Spleen (tissue), 11 donors: ENCODE measurements around the gene ANKS1B. TPM values are rescaled to one million over a fixed set of nuclear protein-coding genes. Genes with fewer than 3 reads are reported as not detected.

ENCODE experiments used
- DNase-seq: peaks from one replicate; pipeline ENCODE4 v3.0.0-alpha.2; 2020
- H3K27ac ChIP-seq, 8 donors: fragments of 200-600 bp; sonication (generic) in 7 of 8; 1 replicate in 4 of 8; 2 replicates in 4 of 8; pipeline versions ENCODE4 v1.5.0 to v1.8.0; 2016 to 2021; ENCODE audit warnings: inconsistent platforms in 4 of 8, mild to moderate bottlenecking in 4 of 8, moderate library complexity in 1 of 8
- H3K27me3 ChIP-seq, 7 donors: fragments of 200-600 bp; sonication (generic) in 6 of 7; replicated peaks in 1 of 7; 1 replicate in 4 of 7; 2 replicates in 3 of 7; pipeline versions ENCODE4 v1.5.0 to v1.8.0; 2016 to 2021; ENCODE audit warnings: inconsistent platforms in 3 of 7, mild to moderate bottlenecking in 1 of 7
- H3K36me3 ChIP-seq, 6 donors: fragments of 200-600 bp; sonication (generic) in 5 of 6; 1 replicate in 4 of 6; 2 replicates in 2 of 6; pipeline versions ENCODE4 v1.5.0 to v1.8.0; 2016 to 2021; ENCODE audit warnings: inconsistent platforms in 2 of 6
- H3K4me1 ChIP-seq, 6 donors: fragments of 200-600 bp; sonication (generic) in 5 of 6; 1 replicate in 3 of 6; 2 replicates in 3 of 6; pipeline versions ENCODE4 v1.5.0 to v1.8.0; 2016 to 2021; ENCODE audit warnings: inconsistent platforms in 3 of 6
- H3K4me3 ChIP-seq, 8 donors: fragments of 200-600 bp; sonication (generic) in 7 of 8; 1 replicate in 4 of 8; 2 replicates in 4 of 8; pipeline versions ENCODE4 v1.5.0 to v1.8.0; 2016 to 2021; ENCODE audit warnings: inconsistent platforms in 4 of 8, mild to moderate bottlenecking in 4 of 8, moderate library complexity in 2 of 8
- H3K9me3 ChIP-seq, 8 donors: fragments of 200-600 bp; sonication (generic) in 7 of 8; 1 replicate in 4 of 8; 2 replicates in 4 of 8; pipeline versions ENCODE4 v1.5.0 to v1.8.0; 2016 to 2021; ENCODE audit warnings: inconsistent platforms in 4 of 8
- POLR2A ChIP-seq, 3 donors: fragments of 450-650 bp; IDR thresholded peaks; one replicate each; pipeline ENCODE4 v1.5.1; 2017; ENCODE audit warnings: antibody characterized with exemption in 3 of 3, mild to moderate bottlenecking in 1 of 3
- POLR2AphosphoS5 ChIP-seq, 3 donors: sonication (generic); formaldehyde crosslinking; IDR thresholded peaks; one replicate each; pipeline ENCODE4 v1.5.1; 2017; ENCODE audit warnings: antibody characterized with exemption in 3 of 3
- WGBS, 5 donors: extraction: QIAGEN DNeasy Blood & Tissue Kit in 3 of 5; methylation state at CpG; one replicate each; pipeline versions ENCODE4 v1.1.5 to v1.1.7; 2013 to 2018; 5-methylcytosine and 5-hydroxymethylcytosine counted together
- intact Hi-C: fragments of 100-400 bp; cut with DNase I; formaldehyde crosslinking; loops from one replicate; pipeline ENCODE4 v1.15.0; 2023; ENCODE audit warnings: low total_unique reads
- polyA plus RNA-seq, 3 donors: library from polyadenylated mRNA; stranded (reverse); fragments of 200-250 nt; gene quantifications; one replicate each; pipeline ENCODE4 v1.2.1, GENCODE V29; 2013
- total RNA-seq, 7 donors: library from RNA; depleted of rRNA in 3 of 7; stranded (reverse); fragments of >200 nt in 3 of 7; fragmentation: NEBNext Ultra II Directional in 4 of 7; extraction: Animal tissue kit (Norgen Biotek cat#: 25700) in 4 of 7; gene quantifications; one replicate each; pipeline versions ENCODE4 v1.1.0 to v1.2.1, GENCODE V29; 2016 to 2021
- TF ChIP-seq, protein P1 (sequence below), 11 experiments: fragments of 200-600 bp in 7 of 11; fragments of 450-650 bp in 4 of 11; sonication (generic) in 4 of 11; IDR thresholded peaks in 8 of 11; conservative IDR thresholded peaks in 3 of 11; 1 replicate in 7 of 11; 2 replicates in 4 of 11; pipeline versions ENCODE4 v1.4.0 to v1.8.0; 2016 to 2021; ENCODE audit warnings: antibody characterized with exemption in 11 of 11, inconsistent platforms in 4 of 11, mild to moderate bottlenecking in 1 of 11
- donor health status: healthy with polysubstance abuse.
- donor health status: DM: no; HTN: no; CAD: no; lungs with moderate emphysema.
- donor health status: DM: no; HTN: no; CAD: no.
- donor health status: Bipolar disorder and iron deficiency.
- donor health status: healthy.
- donor health status: DM: no; HTN: no; CAD: no.
- donor health status: DM: yes; HTN: yes; CAD: no.

ANKS1B gene
- total and polyA plus RNA-seq, 10 donors, result 0.21 to 8.0 (median 4.2) TPM

- Histone ChIP-seq H3K4me1 (no peaks in the 10 kb centered on the region), H3K9me3 (no peaks in the 10 kb centered on the region), H3K36me3 (no peaks in the 10 kb centered on the region), H3K27ac (no peak overlapping the region), H3K27me3 (no peaks in the 10 kb centered on the region), H3K4me3 (no peak overlapping the region)
- TF ChIP-seq POLR2A (IDR thresholded peaks at IDR 0.05), result no peak
- no peak for TF ChIP-seq POLR2AphosphoS5 (IDR thresholded peaks at IDR 0.05)
- TF ChIP-seq, protein P1, sequence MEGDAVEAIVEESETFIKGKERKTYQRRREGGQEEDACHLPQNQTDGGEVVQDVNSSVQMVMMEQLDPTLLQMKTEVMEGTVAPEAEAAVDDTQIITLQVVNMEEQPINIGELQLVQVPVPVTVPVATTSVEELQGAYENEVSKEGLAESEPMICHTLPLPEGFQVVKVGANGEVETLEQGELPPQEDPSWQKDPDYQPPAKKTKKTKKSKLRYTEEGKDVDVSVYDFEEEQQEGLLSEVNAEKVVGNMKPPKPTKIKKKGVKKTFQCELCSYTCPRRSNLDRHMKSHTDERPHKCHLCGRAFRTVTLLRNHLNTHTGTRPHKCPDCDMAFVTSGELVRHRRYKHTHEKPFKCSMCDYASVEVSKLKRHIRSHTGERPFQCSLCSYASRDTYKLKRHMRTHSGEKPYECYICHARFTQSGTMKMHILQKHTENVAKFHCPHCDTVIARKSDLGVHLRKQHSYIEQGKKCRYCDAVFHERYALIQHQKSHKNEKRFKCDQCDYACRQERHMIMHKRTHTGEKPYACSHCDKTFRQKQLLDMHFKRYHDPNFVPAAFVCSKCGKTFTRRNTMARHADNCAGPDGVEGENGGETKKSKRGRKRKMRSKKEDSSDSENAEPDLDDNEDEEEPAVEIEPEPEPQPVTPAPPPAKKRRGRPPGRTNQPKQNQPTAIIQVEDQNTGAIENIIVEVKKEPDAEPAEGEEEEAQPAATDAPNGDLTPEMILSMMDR (IDR thresholded peaks at IDR 0.05 in 8 of 11, conservative IDR thresholded peaks at IDR 0.05 in 3 of 11), result no peak
- intact Hi-C loops, result no loop called here
- no peak for DNase-seq
- 29 to 41% (median 40%) methylated on average over 3 of the region's 3 CpGs for WGBS, 5 donors
These were observed 891.6 kb downstream of the ANKS1B start for GRCh38 chr12:99093166-99093565.

DNA sequence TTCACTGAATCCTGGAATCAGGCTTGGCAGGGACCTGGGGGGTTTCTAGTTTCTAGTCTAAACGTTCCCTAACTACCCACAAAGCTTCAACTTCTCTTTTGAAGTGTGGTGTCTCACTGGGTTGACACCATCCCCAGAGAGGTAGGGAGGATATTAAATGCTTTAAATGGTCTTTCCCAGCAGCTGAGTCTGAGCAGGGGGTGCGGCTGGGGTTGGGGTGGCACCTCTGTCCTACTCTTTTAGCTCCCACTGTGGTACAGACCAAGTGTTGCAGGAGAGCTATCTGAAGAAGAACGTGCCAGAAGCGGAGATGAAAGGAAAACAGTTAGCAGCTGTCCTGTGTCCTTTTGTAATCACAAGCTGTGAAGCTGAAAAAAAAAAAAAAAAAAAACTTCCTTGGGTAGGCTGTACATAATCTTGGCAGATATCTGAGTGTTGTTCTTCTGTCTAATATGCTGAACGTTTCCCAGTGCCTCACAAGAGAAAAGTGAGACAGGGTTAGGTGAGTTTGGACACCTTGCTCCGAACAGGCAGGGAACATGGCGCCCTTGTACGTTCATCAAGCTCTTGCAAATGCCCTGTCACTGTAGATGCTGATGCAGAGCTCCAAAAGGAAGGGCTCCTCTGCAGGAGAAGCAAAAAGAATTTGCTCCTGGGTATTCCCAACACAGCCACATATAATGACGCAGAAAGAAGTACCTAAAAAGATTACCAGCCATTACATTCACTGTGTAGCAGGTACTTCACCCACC, 892.5 kb downstream of the ANKS1B start:
- 61 to 71% (median 67%) methylated on average over 9 of the region's 9 CpGs for WGBS, 5 donors
- TF ChIP-seq, protein P1 (IDR thresholded peaks at IDR 0.05 in 8 of 11, conservative IDR thresholded peaks at IDR 0.05 in 3 of 11), result no peak
- H3K4me3 ChIP-seq, result no peak overlapping the region
- no peaks in the 10 kb centered on the region for H3K36me3 ChIP-seq
- no peak for DNase-seq
- no peaks in the 10 kb centered on the region for H3K4me1 ChIP-seq
- no peaks in the 10 kb centered on the region for H3K27me3 ChIP-seq
- no peak overlapping the region for H3K27ac ChIP-seq
- H3K9me3 ChIP-seq, result no peaks in the 10 kb centered on the region
- intact Hi-C loops, result no loop called here

DNA sequence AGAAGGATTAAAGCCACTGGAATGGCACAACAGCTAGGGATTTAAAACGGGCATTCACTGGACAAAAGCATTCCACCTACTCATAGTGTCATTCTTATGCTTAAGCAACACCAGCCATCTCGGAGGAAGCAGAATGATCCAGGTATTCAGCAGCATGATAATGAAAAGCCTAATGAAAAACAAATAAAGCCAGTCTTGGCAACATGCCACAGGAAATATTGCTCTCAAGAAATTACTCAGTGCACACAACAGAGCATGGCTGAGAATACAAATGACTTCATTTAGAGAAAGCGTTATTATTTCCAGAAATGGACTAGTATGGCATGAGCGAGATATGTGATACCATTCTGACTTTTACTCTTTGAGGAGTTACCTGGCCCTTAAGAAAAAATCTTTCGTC, 897.5 kb downstream of the ANKS1B start:
- Histone ChIP-seq H3K27ac (no peak overlapping the region), H3K4me3 (no peak overlapping the region), H3K4me1 (no peaks in the 10 kb centered on the region), H3K36me3 (no peaks in the 10 kb centered on the region), H3K9me3 (no peaks in the 10 kb centered on the region), H3K27me3 (no peaks in the 10 kb centered on the region)
- intact Hi-C loops, result no loop called here
- DNase-seq, result no peak
- no peak for TF ChIP-seq POLR2A (IDR thresholded peaks at IDR 0.05)
- TF ChIP-seq, protein P1 (IDR thresholded peaks at IDR 0.05 in 8 of 11, conservative IDR thresholded peaks at IDR 0.05 in 3 of 11), result no peak
- TF ChIP-seq POLR2AphosphoS5 (IDR thresholded peaks at IDR 0.05), result no peak
- 62 to 73% (median 68%) methylated on average over 5 of the region's 5 CpGs for WGBS, 5 donors

DNA sequence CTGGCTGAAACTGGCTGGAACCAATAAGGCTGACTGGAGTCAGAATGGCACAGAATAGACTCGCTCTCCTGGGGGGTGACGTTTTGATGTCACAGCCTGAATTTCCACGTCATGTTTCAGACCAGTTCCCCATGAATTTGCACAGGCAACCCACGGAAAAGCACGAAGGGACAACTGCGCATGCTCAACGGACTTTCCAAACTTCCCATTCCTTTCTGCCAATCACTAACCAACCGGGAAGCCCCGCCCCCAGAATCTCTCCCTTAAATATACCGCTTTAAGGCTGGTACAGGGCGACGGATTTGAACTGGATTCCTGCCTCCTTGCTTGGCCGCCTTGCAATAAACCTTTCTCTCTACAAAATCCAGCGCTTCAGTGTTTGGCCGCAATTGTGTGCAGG, 904.9 kb downstream of the ANKS1B start:
- intact Hi-C loops, result no loop called here
- Histone ChIP-seq H3K36me3 (no peaks in the 10 kb centered on the region), H3K27me3 (peaks cover 0 to 4% (median 0%) of the 10 kb centered on the region in 7 donors), H3K27ac (no peak overlapping the region), H3K4me1 (no peaks in the 10 kb centered on the region), H3K9me3 (no peaks in the 10 kb centered on the region), H3K4me3 (no peak overlapping the region)
- no peak for DNase-seq
- WGBS, 5 donors, result 75 to 92% (median 85%) methylated on average over 15 of the region's 15 CpGs
- TF ChIP-seq POLR2A (IDR thresholded peaks at IDR 0.05), result no peak
- TF ChIP-seq POLR2AphosphoS5 (IDR thresholded peaks at IDR 0.05), result no peak
- TF ChIP-seq, protein P1 (IDR thresholded peaks at IDR 0.05 in 8 of 11, conservative IDR thresholded peaks at IDR 0.05 in 3 of 11), result no peak
